CD4-positive, CD25-positive, alpha-beta regulatory T cell (primary cell): ENCODE results near the gene RARG. TPM values are rescaled to one million over a fixed set of nuclear protein-coding genes. Genes with fewer than 3 reads are reported as not detected.
A peak's percentile ranks its signal among the peaks of the same experiment; 100 is the strongest.

Source experiments
- ATAC-seq, 2 donors: fragments of 150-1000 bp; cut with Tn5 transposase; one replicate each; pipeline ENCODE4 v1.10.0; 2021; ENCODE audit warnings: low read depth in 2 of 2, moderate number of reproducible peaks in 2 of 2, moderate library complexity in 1 of 2
- DNase-seq, 3 donors: peaks; one replicate each; pipeline versions ENCODE4 v3.0.0 to v3.0.0-alpha.2; 2012 to 2022; ENCODE audit warnings: mixed read lengths in 1 of 3
- H3K27ac ChIP-seq: one replicate; pipeline ENCODE4 v1.7.0; 2013; ENCODE audit warnings: mild to moderate bottlenecking, low read length; ENCODE audit not compliant: insufficient read depth, poor library complexity, severe bottlenecking
- H3K27me3 ChIP-seq: one replicate; pipeline ENCODE4 v1.7.0; 2013; ENCODE audit warnings: low read length; ENCODE audit not compliant: control insufficient read depth, insufficient read depth
- H3K36me3 ChIP-seq: one replicate; pipeline ENCODE4 v1.7.0; 2013; ENCODE audit warnings: mild to moderate bottlenecking, low read length, moderate library complexity; ENCODE audit not compliant: control insufficient read depth, insufficient read depth
- H3K4me1 ChIP-seq: 2 replicates; pipeline ENCODE4 v1.7.0; 2013; ENCODE audit warnings: mild to moderate bottlenecking, low read length; ENCODE audit not compliant: insufficient read depth, control insufficient read depth, poor library complexity, severe bottlenecking
- H3K4me3 ChIP-seq: one replicate; pipeline ENCODE4 v1.7.0; 2013; ENCODE audit warnings: low read depth, mild to moderate bottlenecking, low read length, moderate library complexity
- H3K9me3 ChIP-seq, 2 experiments: 1 replicate in 1 of 2; 2 replicates in 1 of 2; pipeline ENCODE4 v1.7.0; 2013; ENCODE audit warnings: low read length in 2 of 2, mild to moderate bottlenecking in 1 of 2, moderate library complexity in 1 of 2; ENCODE audit not compliant: control insufficient read depth in 2 of 2
- H3K27ac Mint-ChIP-seq, 3 donors: one replicate each; pipeline ENCODE4 v1.8.0; 2020 to 2022; ENCODE audit warnings: mild to moderate bottlenecking in 3 of 3, mixed read lengths in 3 of 3, moderate library complexity in 2 of 3
- H3K27me3 Mint-ChIP-seq: one replicate; pipeline ENCODE4 v1.8.0; 2022; ENCODE audit warnings: mild to moderate bottlenecking, mixed read lengths
- H3K36me3 Mint-ChIP-seq: one replicate; pipeline ENCODE4 v1.8.0; 2020; ENCODE audit warnings: mixed read lengths
- H3K4me1 Mint-ChIP-seq, 4 donors: one replicate each; pipeline ENCODE4 v1.8.0; 2020 to 2022; ENCODE audit warnings: mixed read lengths in 4 of 4, mild to moderate bottlenecking in 1 of 4
- H3K4me3 Mint-ChIP-seq, 4 donors: one replicate each; pipeline ENCODE4 v1.8.0; 2020 to 2022; ENCODE audit warnings: mild to moderate bottlenecking in 4 of 4, mixed read lengths in 4 of 4, moderate library complexity in 3 of 4
- H3K9me3 Mint-ChIP-seq, 7 donors: one replicate each; pipeline ENCODE4 v1.8.0; 2020 to 2022; ENCODE audit warnings: mixed read lengths in 7 of 7, mild to moderate bottlenecking in 3 of 7, moderate library complexity in 2 of 7
- polyA plus RNA-seq, 4 donors: library from polyadenylated mRNA; unstranded; fragments of 300-500 nt; fragmentation: Illumina TruSeq; gene quantifications; one replicate each; pipeline ENCODE4 v1.2.3, GENCODE V29; 2021
- total RNA-seq: library from RNA; stranded (reverse); gene quantifications from one replicate; pipeline ENCODE4 v1.2.3, GENCODE V29; 2022

The RARG gene
- total and polyA plus RNA-seq, 5 donors from 2014 or later: 1.5 to 16.8 (median 3.2) TPM

GRCh38 chr12:53224061-53224896 lies 7.7 kb downstream of the RARG start:
- peaks cover 10 to 75% (median 44%) of the 10 kb centered on the region in 4 donors for H3K4me1 Mint-ChIP-seq
- no peaks in the 10 kb centered on the region for H3K9me3 ChIP-seq
- H3K4me3 ChIP-seq: peak overlapping the region; percentile 37
- peaks cover 39% of the 10 kb centered on the region for H3K4me1 ChIP-seq
- no peak for DNase-seq
- peaks cover 4% of the 10 kb centered on the region for H3K36me3 Mint-ChIP-seq
- no peaks in the 10 kb centered on the region for H3K27me3 ChIP-seq
- no peak for ATAC-seq
- H3K9me3 Mint-ChIP-seq: no peaks in the 10 kb centered on the region
- H3K4me3 Mint-ChIP-seq: peak overlapping the region; percentile 76 to 92 (median 83)
- H3K36me3 ChIP-seq: no peaks in the 10 kb centered on the region
- H3K27ac Mint-ChIP-seq: peak overlapping the region; percentile 64 to 96 (median 89)
- H3K27me3 Mint-ChIP-seq: no peaks in the 10 kb centered on the region
- peak overlapping the region; percentile 93 for H3K27ac ChIP-seq

- Mint-ChIP-seq H3K4me1 (peaks cover 10 to 74% (median 46%) of the 10 kb centered on the region in 4 donors), H3K36me3 (peaks cover 4% of the 10 kb centered on the region), H3K27ac (peak overlapping the region; percentile 64 to 96 (median 92)), H3K27me3 (no peaks in the 10 kb centered on the region), H3K4me3 (peak overlapping the region; percentile 83 to 92 (median 84)), H3K9me3 (no peaks in the 10 kb centered on the region)
- H3K27me3 ChIP-seq: no peaks in the 10 kb centered on the region
- peak overlapping the region; percentile 37 for H3K4me3 ChIP-seq
- H3K36me3 ChIP-seq: no peaks in the 10 kb centered on the region
- peak overlapping the region; percentile 93 for H3K27ac ChIP-seq
- H3K4me1 ChIP-seq: peaks cover 46% of the 10 kb centered on the region
- ATAC-seq (no peak), DNase-seq (peak in 1 of 3 donors; percentile 59)
- H3K9me3 ChIP-seq: no peaks in the 10 kb centered on the region
These were observed 8.5 kb downstream of the RARG start for GRCh38 chr12:53223389-53224060.

GRCh38 chr12:53222806-53223261 lies 9.2 kb downstream of the RARG start:
- H3K4me1 ChIP-seq: peaks cover 52% of the 10 kb centered on the region
- peak overlapping the region; percentile 64 to 92 (median 79) for H3K27ac Mint-ChIP-seq
- no peaks in the 10 kb centered on the region for H3K27me3 Mint-ChIP-seq
- peaks cover 4% of the 10 kb centered on the region for H3K36me3 Mint-ChIP-seq
- H3K9me3 ChIP-seq: no peaks in the 10 kb centered on the region
- no peaks in the 10 kb centered on the region for H3K9me3 Mint-ChIP-seq
- peak overlapping the region; percentile 31 for H3K4me3 ChIP-seq
- peaks cover 10 to 74% (median 48%) of the 10 kb centered on the region in 4 donors for H3K4me1 Mint-ChIP-seq
- H3K4me3 Mint-ChIP-seq: peak overlapping the region; percentile 83 to 87 (median 84)
- H3K27ac ChIP-seq: peak overlapping the region; percentile 93
- H3K36me3 ChIP-seq: no peaks in the 10 kb centered on the region
- DNase-seq (no peak), ATAC-seq (no peak)
- no peaks in the 10 kb centered on the region for H3K27me3 ChIP-seq

- Histone ChIP-seq H3K4me1 (peaks cover 58% of the 10 kb centered on the region), H3K36me3 (no peaks in the 10 kb centered on the region), H3K9me3 (no peaks in the 10 kb centered on the region), H3K27me3 (no peaks in the 10 kb centered on the region), H3K27ac (peak overlapping the region; percentile 93), H3K4me3 (peak overlapping the region; percentile 57)
- no peaks in the 10 kb centered on the region for H3K27me3 Mint-ChIP-seq
- peaks cover 10 to 78% (median 53%) of the 10 kb centered on the region in 4 donors for H3K4me1 Mint-ChIP-seq
- H3K36me3 Mint-ChIP-seq: peaks cover 4% of the 10 kb centered on the region
- ATAC-seq: no peak
- peak in 1 of 3 donors; percentile 46 for DNase-seq
- H3K4me3 Mint-ChIP-seq: peak overlapping the region; percentile 83 to 87 (median 84)
- peak overlapping the region; percentile 72 to 95 (median 92) for H3K27ac Mint-ChIP-seq
- H3K9me3 Mint-ChIP-seq: no peaks in the 10 kb centered on the region
These were observed 9.8 kb downstream of the RARG start for GRCh38 chr12:53222170-53222721.

- no peaks in the 10 kb centered on the region for H3K9me3 ChIP-seq
- peak overlapping the region; percentile 87 to 92 (median 92) for H3K27ac Mint-ChIP-seq
- H3K27ac ChIP-seq: peak overlapping the region; percentile 93
- H3K4me3 ChIP-seq: peak overlapping the region; percentile 72
- H3K4me1 Mint-ChIP-seq: peaks cover 10 to 81% (median 56%) of the 10 kb centered on the region in 4 donors
- no peaks in the 10 kb centered on the region for H3K9me3 Mint-ChIP-seq
- H3K36me3 ChIP-seq: no peaks in the 10 kb centered on the region
- H3K27me3 ChIP-seq: no peaks in the 10 kb centered on the region
- peak; percentile 53 to 73 (median 55) for DNase-seq
- no peaks in the 10 kb centered on the region for H3K36me3 Mint-ChIP-seq
- H3K4me1 ChIP-seq: peaks cover 66% of the 10 kb centered on the region
- H3K4me3 Mint-ChIP-seq: peak overlapping the region; percentile 89 to 99 (median 96)
- ATAC-seq: peak in 1 of 2 donors; percentile 23
- no peaks in the 10 kb centered on the region for H3K27me3 Mint-ChIP-seq
These were observed 10.6 kb downstream of the RARG start for GRCh38 chr12:53221203-53222080.

- Histone ChIP-seq H3K4me3 (peak overlapping the region; percentile 92), H3K9me3 (no peaks in the 10 kb centered on the region), H3K4me1 (peaks cover 71% of the 10 kb centered on the region), H3K27me3 (no peaks in the 10 kb centered on the region), H3K27ac (peak overlapping the region; percentile 93), H3K36me3 (peaks cover 3% of the 10 kb centered on the region)
- Mint-ChIP-seq H3K4me1 (peaks cover 15 to 85% (median 57%) of the 10 kb centered on the region in 4 donors), H3K9me3 (no peaks in the 10 kb centered on the region), H3K27me3 (no peaks in the 10 kb centered on the region), H3K4me3 (peak overlapping the region; percentile 89 to 99 (median 96)), H3K36me3 (no peaks in the 10 kb centered on the region), H3K27ac (peak overlapping the region; percentile 87 to 95 (median 92))
- ATAC-seq (peak; percentile 62 to 63), DNase-seq (peak; percentile 55 to 88 (median 73))
These were observed 11.3 kb downstream of the RARG start for GRCh38 chr12:53220694-53221202.
